ENCODE measurements around the gene TNNI3. TPM values are rescaled to one million over a fixed set of nuclear protein-coding genes. Genes with fewer than 3 reads are reported as not detected.
A peak's percentile ranks its signal among the peaks of the same experiment; 100 is the strongest.
"Not testable (repeated sequence)": the region's sequence is repeated elsewhere in the genome, so short reads cannot be mapped to it uniquely, and the experiment has no call there.

Gene TNNI3
- 1 to 10 TPM; 3.3 to 6.6 (median 4.4) TPM for polyA plus RNA-seq (ENCODE audit: insufficient read length in 4 of 4)

GRCh38 chr19:55157064-55157908, at the start of gene TNNI3:
TNNI3 (minus strand) TSS chr19:55157732; CDS start chr19:55157589, 143 bp downstream.
- no peak for DNase-seq (ENCODE audit: low read depth in 4 of 4, low spot score in 2 of 4)

- DNase-seq (ENCODE audit: low read depth in 4 of 4, low spot score in 2 of 4): peak in 2 of 4 donors; percentile 20 to 32
Observed at GRCh38 chr19:55206664-55207500, 49.4 kb upstream of the TNNI3 start.

GRCh38 chr19:55202199-55202598, 44.7 kb upstream of the TNNI3 start:
- DNase-seq (ENCODE audit: low read depth in 4 of 4, low spot score in 2 of 4): not testable (repeated sequence)

GRCh38 chr19:55199620-55200204, 42.2 kb upstream of the TNNI3 start:
- DNase-seq (ENCODE audit: low read depth in 4 of 4, low spot score in 2 of 4): no peak

- DNase-seq (ENCODE audit: low read depth in 4 of 4, low spot score in 2 of 4): no peak
Observed at GRCh38 chr19:55198651-55199050, 41.1 kb upstream of the TNNI3 start.

- no peak for DNase-seq (ENCODE audit: low read depth in 4 of 4, low spot score in 2 of 4)
Observed at GRCh38 chr19:55197528-55197927, 40.0 kb upstream of the TNNI3 start.

GRCh38 chr19:55196803-55197202, 39.3 kb upstream of the TNNI3 start:
- DNase-seq (ENCODE audit: low read depth in 4 of 4, low spot score in 2 of 4): no peak

GRCh38 chr19:55193481-55193880, 35.9 kb upstream of the TNNI3 start:
- DNase-seq (ENCODE audit: low read depth in 4 of 4, low spot score in 2 of 4): no peak

- DNase-seq (ENCODE audit: low read depth in 4 of 4, low spot score in 2 of 4): no peak
Observed at GRCh38 chr19:55189403-55189835, 31.9 kb upstream of the TNNI3 start.

GRCh38 chr19:55188625-55189024, 31.1 kb upstream of the TNNI3 start:
- no peak for DNase-seq (ENCODE audit: low read depth in 4 of 4, low spot score in 2 of 4)

- DNase-seq (ENCODE audit: low read depth in 4 of 4, low spot score in 2 of 4): no peak
Observed at GRCh38 chr19:55186080-55186479, 28.5 kb upstream of the TNNI3 start.

- DNase-seq (ENCODE audit: low read depth in 4 of 4, low spot score in 2 of 4): no peak
Observed at GRCh38 chr19:55181740-55182139, 24.2 kb upstream of the TNNI3 start.

GRCh38 chr19:55179606-55180484, 22.3 kb upstream of the TNNI3 start, which contains the start of gene SYT5:
SYT5 (minus strand) TSS chr19:55180289; CDS start chr19:55179041, 1,248 bp downstream.
- peak in 1 of 4 donors; percentile 24 for DNase-seq (ENCODE audit: low read depth in 4 of 4, low spot score in 2 of 4)

GRCh38 chr19:55178781-55179599, 21.5 kb upstream of the TNNI3 start:
- DNase-seq (ENCODE audit: low read depth in 4 of 4, low spot score in 2 of 4): peak in 1 of 4 donors; percentile 69

- no peak for DNase-seq (ENCODE audit: low read depth in 4 of 4, low spot score in 2 of 4)
Observed at GRCh38 chr19:55176076-55176475, 18.5 kb upstream of the TNNI3 start.

GRCh38 chr19:55175117-55175867, 17.8 kb upstream of the TNNI3 start:
- DNase-seq (ENCODE audit: low read depth in 4 of 4, low spot score in 2 of 4): no peak

- no peak for DNase-seq (ENCODE audit: low read depth in 4 of 4, low spot score in 2 of 4)
Observed at GRCh38 chr19:55174425-55175116, 17.0 kb upstream of the TNNI3 start.

All from left renal cortex interstitium (tissue), 4 donors.